Measurements from ENCODE around the gene CDIP1.

CDIP1 gene

GRCh38 chr16:4564661-4565267, 26.2 kb upstream of the CDIP1 start:
- Histone ChIP-seq H3K4me1 (ENCODE audit: control insufficient read depth, insufficient read depth, low read length) (no peaks in the 10 kb centered on the region), H3K9me3 (ENCODE audit: control insufficient read depth, insufficient read depth, low read depth, low read length) (no peaks in the 10 kb centered on the region), H3K36me3 (ENCODE audit: control insufficient read depth in 2 of 2, insufficient read depth in 1 of 2, low read length in 2 of 2) (no peaks in the 10 kb centered on the region), H3K4me3 (ENCODE audit: low read depth, low read length) (no peak overlapping the region), H3K27ac (ENCODE audit: extremely low read depth, low read depth, low read length) (no peak overlapping the region)
- ChIA-PET CTCF (interaction anchor here (0.7 to 1.1 kb wide), 2 partner anchors 16 to 20 kb away, joined by 3 to 4 read pairs; no protein-coding TSS in a partner anchor), POLR2A (no interaction called here)
- no peak for TF ChIP-seq ZBTB10 (tag by site-specific recombination; IDR thresholded peaks at IDR 0.05)
- no peak for TF ChIP-seq SP3 (tag by site-specific recombination; IDR thresholded peaks at IDR 0.05)
- no peak for TF ChIP-seq ZSCAN5A (tag by site-specific recombination; IDR thresholded peaks at IDR 0.05)
- no peak for TF ChIP-seq KLF1 (tag by site-specific recombination; IDR thresholded peaks at IDR 0.05)
- no peak for TF ChIP-seq ZNF76 (tag by site-specific recombination; IDR thresholded peaks at IDR 0.05; ENCODE audit: borderline replicate concordance, low read depth)
- no peak for TF ChIP-seq BCL11A (tag by site-specific recombination; IDR thresholded peaks at IDR 0.05; ENCODE audit: low read depth)
- no peak for TF ChIP-seq ZNF140 (tag by site-specific recombination; IDR thresholded peaks at IDR 0.05)
- no peak for TF ChIP-seq ZNF354C (tag by site-specific recombination; IDR thresholded peaks at IDR 0.05; ENCODE audit: borderline replicate concordance, low read depth)
- TF ChIP-seq ZNF335 (tag by site-specific recombination; conservative IDR thresholded peaks at IDR 0.05), result no peak
- TF ChIP-seq ZNF302 (tag by site-specific recombination; IDR thresholded peaks at IDR 0.05; ENCODE audit: low read depth), result no peak
- TF ChIP-seq ZNF623 (tag by site-specific recombination; IDR thresholded peaks at IDR 0.05), result no peak
- TF ChIP-seq ZNF664 (tag by site-specific recombination; IDR thresholded peaks at IDR 0.05), result no peak
- TF ChIP-seq ZNF19 (tag by site-specific recombination; IDR thresholded peaks at IDR 0.05; ENCODE audit: low read depth), result no peak
- TF ChIP-seq ZNF513 (tag by site-specific recombination; IDR thresholded peaks at IDR 0.05), result no peak
- no peak for TF ChIP-seq ZNF701 (tag by site-specific recombination; IDR thresholded peaks at IDR 0.05)
- no peak for TF ChIP-seq AEBP2 (tag by site-specific recombination; IDR thresholded peaks at IDR 0.05; ENCODE audit: borderline replicate concordance)
- TF ChIP-seq ZNF211 (tag by site-specific recombination; IDR thresholded peaks at IDR 0.05; ENCODE audit: low read depth), result no peak
- no peak for TF ChIP-seq ZNF518A (tag by site-specific recombination; conservative IDR thresholded peaks at IDR 0.05; ENCODE audit: low read depth)
- TF ChIP-seq ZNF23 (tag by site-specific recombination; IDR thresholded peaks at IDR 0.05; ENCODE audit: borderline replicate concordance), result no peak
- no peak for TF ChIP-seq ZNF266 (tag by site-specific recombination; IDR thresholded peaks at IDR 0.05; ENCODE audit: low read depth)
